GM18867 (cell line): ENCODE measurements around the gene PARS2.

ENCODE experiments used
- ATAC-seq: cut with Tn5 transposase; IDR thresholded peaks from one replicate; pipeline ENCODE4 v1.9.1; 2021; ENCODE audit warnings: mild to moderate bottlenecking, moderate library complexity; ENCODE audit not compliant: unreplicated experiment

Gene PARS2

GRCh38 chr1:54764133-54764921 is at the start of gene PARS2:
PARS2 (minus strand) TSS chr1:54764523; CDS start chr1:54759161, 5,362 bp downstream.
- ATAC-seq: peak; percentile 97

DNA sequence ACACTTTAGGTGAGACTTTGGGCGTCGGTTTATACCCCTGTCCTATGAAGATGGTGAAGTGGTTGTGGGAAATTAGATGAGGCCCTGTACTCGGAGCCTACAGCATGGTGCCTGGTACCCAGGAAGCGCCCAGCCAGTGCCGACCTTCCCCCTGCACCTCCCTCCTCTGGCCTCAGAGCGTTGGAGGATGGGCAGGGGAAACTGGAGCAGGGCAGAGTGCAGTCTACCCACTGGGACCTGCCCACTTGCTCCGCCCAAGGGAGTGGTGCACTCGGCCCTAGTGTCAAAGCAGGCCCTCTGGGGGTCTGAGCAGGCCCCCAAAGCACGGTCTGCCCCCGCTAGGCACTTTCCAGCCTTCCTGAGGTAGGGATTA is 49.8 kb upstream of the PARS2 start:
- no peak for ATAC-seq

DNA sequence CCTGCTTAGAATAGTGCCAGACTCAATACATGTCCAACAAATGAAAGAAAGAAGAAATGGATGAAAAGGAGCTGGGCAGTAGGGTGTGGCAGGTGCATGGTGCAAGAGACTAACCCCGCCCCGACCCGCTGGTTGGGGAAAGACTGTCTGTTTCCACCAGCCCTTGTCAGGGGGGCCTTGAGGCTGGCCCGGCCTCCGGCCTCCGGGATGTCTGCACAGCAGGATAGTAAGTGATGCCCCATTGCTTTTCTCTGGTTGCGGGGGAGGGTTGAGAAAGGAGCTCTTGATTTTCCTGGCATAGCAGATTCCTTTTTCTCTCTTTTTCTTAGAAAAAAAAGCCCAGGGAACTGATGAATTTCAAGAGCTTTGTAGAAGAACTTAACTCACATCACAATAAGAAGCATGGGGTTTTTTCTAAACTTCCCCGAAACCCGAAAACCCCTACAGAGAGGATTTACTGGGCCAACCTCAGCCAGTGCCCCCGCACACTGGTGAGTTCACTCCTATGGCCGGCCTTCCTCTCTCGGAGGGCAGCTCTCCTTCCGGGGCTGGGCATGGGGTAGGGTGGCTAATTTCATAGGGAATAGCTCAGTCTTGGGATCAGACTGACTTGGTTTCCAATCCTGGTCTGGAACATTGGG is 49.3 kb upstream of the PARS2 start:
- no peak for ATAC-seq

DNA sequence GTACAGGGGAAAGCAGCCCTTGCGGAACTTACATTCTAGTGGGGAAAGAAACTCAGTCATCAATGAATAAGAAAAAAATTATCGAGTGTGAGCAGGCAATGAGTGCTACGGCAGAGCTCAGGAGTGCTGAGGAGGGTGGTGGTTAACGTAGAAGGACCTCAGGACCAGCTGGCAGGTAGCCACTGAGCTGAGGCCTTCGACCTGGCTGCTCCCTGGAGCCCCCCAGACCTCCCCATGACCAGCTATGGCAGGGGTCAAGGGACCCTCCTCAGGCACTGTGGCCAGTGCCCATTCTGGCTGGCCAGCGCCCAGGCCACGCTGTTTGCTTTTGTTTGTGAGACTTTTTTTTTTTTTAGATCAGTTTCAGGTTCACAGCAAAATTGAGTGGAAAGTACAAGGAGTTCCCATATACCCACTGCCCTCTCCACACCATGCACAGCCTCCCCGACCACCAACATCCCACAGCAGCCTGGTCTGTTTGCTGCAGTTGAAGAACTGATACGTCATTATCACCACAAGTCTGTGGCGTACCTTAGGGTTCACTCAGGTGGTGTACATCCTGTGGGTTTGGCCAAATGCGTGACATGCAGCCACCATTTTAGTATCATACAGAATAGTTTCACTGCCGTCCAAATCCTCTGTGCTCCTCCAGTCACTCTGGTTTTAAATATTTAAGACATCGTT is 48.6 kb upstream of the PARS2 start:
- ATAC-seq: no peak

DNA sequence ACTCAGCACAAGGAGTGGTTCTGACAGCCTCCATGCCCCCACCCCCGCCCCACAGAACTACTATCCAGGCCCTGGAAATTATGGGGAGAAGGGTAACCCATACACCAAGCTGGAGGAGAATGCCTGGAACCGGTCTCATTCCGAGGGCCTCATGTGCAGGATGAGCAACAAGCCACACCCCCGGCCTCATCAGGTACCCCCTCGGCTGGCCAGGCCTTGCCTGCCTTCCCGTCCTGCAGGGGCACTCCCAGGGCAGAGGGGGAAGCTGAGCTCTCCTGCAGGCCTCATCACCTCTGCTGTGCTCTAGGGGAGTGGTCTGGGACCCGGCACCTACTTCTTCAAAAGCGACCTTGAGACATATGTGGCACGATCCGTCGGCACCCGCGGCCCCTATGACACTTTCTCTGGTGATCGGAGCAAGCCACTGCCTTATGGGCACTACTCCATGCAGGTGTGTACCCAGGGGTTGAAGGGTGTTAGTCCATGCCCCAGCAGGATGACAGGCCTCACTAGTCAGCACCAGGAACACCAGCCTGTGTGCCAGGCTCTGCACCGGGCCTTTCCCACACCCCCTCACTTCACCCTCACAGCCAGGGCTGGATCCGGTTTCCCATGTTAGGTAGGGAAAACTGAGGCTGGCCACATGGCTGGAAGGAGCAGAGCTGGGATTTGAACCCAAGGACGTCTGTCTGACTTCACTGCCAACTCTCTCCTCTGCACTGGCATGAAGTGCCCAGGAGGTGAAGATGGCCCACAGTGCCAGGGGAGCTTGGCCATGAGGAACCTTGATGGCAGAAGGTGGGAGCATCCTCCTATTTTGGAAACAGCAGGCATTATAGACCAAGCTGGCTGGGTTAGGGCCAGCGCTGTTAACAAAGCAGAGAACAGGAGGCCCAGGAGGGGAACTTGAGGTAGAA is 47.7 kb upstream of the PARS2 start:
- no peak for ATAC-seq

DNA sequence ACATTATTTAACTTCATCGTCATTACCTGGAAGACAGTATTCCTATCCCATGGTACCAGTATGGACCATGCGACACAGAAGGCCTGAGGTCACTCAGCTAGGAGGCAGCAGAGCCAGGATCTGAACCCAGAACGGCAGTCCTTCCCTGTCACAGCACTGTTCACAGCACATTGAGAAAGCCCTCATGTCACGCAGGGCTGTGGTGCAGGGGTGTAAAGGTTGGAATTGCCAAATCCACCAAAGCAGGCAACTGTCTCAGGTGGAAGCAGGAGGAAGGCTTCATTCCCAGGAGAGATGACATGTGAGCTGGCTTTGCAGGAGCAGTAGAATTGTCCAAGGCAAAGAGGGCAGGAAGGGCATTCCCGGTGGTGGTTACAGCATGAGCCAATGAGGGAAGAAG is 46.7 kb upstream of the PARS2 start:
- no peak for ATAC-seq

DNA sequence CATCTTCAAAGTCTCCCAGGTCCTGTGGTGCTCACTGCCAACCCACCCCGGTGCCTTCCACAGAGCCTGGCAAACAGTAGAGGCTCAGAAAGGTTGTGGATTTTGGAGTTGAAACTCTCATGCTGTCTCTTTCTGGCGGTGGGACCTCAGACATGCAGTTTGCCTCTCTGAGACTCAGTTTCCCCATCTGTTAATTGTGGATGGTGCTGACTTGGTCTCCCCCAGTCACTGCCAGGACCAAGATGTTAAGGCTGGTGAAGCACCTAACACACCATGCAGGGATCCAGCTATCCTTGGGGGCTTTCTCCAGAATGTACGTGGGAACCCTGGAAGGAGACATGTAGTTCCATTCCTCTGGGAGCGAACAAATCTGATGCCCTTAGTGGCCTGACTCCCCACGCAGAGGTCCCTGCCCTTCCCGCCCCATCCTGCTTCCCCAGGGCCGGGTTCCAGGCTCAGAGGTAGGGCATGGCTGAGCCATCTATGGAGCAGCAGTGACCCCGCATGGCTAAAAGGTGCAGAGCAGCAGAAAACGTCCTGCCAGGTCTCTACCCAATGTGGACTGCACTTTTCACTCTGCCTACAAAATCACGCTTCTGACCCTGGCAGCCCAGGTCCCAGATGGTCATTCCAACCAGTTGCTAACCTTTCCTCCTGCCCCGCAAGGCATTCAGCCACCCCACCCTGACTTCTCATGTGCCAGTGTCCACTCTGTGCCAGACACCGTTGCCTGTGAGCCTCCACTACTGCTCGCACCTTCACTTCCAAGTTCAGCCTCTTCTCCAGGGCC is 46.0 kb upstream of the PARS2 start:
- peak; percentile 69 for ATAC-seq

- no peak for ATAC-seq
Measured at GRCh38 chr1:54809496-54810074, 45.3 kb upstream of the PARS2 start.

DNA sequence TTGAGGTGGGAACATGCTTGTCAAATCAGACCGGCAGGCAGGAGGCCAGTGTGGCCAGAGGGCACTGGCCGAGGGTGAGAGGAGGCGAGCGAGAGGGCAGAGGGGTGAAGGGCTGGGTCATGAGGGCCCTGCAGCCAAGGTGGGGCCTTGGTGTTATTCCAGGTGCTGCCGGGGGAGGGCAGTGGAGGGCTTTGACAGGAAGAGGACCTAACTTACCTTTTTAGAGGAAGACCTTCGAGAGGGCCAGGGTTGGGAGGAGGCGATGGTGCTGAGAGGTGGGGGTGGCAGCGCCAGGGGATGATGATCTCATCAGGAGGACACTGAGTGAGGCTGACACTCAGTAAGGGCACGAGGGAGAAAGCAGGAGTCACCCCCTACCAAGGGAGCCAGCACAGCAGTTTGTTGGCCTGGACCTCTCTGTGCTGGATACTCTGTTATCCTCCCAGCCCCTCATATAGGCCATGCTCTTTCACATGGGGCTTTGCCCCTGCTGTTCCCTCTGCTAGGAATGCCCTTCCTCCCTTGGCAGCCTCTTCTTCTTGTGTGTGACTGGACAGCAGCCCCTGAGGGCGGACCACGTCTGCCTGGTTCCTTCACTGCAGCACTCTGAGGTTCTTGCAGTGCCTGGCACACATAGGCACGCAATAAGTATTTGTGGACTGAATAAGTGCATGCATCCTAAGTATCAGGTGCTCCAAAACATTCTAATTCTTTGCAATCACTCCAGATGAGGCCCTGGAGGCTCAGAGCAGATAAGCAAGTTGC is 44.3 kb upstream of the PARS2 start:
- ATAC-seq: no peak

- no peak for ATAC-seq
Measured at GRCh38 chr1:54807756-54808155, 43.4 kb upstream of the PARS2 start.

DNA sequence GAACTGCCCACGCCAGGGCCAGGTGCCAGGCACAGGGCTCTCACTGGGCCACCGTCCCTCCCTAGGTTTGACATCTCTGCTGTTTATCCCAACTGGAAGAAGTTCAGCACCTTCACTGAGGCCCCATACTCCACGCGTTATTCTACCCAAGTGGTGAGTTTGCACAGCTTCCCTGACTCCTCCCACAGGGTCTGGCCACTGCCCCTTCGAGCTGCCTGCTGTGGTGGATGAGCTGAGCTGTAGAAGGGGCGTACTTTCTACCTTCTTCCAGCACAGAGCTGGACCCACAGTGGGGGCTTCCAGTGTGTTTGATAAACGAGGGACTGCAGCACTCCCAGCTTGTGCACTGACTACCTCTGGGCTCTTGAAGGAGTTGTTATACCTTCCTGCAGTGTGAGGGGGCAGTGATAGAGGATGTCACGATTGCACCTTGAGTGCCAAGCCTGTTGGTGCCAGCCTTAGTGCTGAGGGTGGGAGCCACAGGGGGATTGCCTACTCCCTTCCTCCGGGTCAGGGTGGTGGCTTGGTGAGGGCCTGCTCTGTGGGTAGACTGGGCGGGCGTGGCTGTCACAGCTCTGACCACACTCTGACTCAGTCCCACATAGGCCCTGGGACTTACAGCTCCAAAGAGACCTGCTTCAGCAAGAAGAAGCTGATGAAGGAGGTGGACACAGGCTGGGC is 42.7 kb upstream of the PARS2 start:
- no peak for ATAC-seq

DNA sequence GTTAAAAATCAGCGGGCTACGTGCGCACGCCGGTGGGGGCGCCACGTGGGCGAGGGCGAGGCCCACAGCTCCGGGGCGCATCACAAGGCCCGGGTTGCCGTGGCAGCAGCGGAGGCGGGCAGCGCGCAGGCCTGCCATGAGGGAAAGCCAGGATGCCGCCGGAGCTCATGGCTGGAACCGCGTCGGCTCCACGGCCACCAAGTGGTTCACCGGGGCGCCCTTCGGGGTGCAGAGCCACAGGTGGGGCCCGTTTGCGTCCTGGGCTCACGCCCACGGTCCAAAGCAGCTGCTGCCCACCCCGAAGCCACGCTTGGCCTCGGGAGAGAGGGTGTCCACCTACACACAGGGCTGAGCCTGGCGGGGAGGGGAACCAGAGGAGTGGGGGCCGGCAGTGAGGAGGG is 41.7 kb upstream of the PARS2 start:
- no peak for ATAC-seq

GRCh38 chr1:54805466-54805865 is 41.1 kb upstream of the PARS2 start:
- ATAC-seq: no peak

- ATAC-seq: no peak
Measured at GRCh38 chr1:54804471-54805132, 40.3 kb upstream of the PARS2 start.

- no peak for ATAC-seq
Measured at GRCh38 chr1:54803761-54804470, 39.6 kb upstream of the PARS2 start.

DNA sequence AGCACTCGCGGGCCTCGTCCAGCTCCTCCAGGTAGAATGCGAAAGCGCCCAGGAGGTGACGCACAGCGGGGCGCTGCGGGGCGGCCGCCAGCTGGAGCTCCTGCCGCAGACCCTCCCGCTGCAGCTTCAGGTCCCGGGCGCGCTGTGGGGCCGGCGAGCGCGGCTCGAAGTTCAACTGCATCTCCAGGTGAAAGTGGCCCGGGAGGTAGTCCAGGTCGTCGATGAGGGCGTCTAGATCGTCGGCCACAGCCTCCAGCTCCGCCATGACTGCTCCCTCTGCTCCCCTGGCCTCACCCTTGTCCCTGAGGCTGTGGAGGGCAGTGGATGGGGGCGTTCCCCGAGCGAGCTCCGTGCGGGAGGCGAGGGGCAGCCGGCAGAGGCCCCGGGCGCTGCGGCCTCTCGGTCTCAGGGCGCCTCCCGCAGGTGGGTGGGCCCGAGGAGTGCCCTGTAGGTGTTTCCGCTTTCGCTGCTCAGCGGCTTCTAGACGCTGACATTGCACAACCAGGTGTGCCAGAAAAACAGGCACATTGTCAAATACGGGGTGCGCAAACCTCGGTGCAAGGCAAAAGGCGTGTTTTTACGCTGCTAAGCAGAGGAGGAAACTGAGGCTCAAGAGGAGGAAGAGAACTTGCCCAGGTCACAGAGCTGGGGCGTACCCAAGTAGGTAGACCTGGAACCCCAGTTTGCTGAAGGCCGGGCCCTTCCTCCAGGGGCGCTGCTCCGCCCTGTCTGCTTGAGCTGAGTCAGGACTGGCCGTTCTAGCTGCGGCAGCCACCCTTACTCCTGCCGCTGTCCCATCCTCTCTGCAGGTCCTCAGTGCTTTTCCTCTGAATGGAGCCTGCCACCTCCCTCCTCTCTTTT is 36.8 kb upstream of the PARS2 start, which contains the start of gene TTC22:
TTC22 (minus strand) TSS at position 425 of the 861 bp plus-strand sequence; CDS start at position 265, 160 bp downstream.
- peak; percentile 82 for ATAC-seq
